ENCODE results near the gene RBM22.

Gene RBM22

GRCh38 chr5:150676578-150676977 is 24.3 kb downstream of the RBM22 start:
- no peaks in the 10 kb centered on the region for H3F3A ChIP-seq (ENCODE audit: insufficient read depth, low read length)
- H3K9me3 ChIP-seq (replicated peaks; ENCODE audit: insufficient read depth, low read length), result no peaks in the 10 kb centered on the region
- no peak overlapping the region for H3K4me3 ChIP-seq (ENCODE audit: low read length)
- H3K27me3 ChIP-seq (replicated peaks; ENCODE audit: insufficient read depth, low read length), result no peaks in the 10 kb centered on the region
- no peaks in the 10 kb centered on the region for H3K36me3 ChIP-seq (replicated peaks; ENCODE audit: insufficient read depth, low read length)
- H4K20me1 ChIP-seq (ENCODE audit: insufficient read depth, low read length), result no peaks in the 10 kb centered on the region
- no peak overlapping the region for H3K4me2 ChIP-seq (ENCODE audit: low read depth, low read length)
- DNase-seq, result no peak
- H2AFZ ChIP-seq (ENCODE audit: low read length), result no peak overlapping the region
- no peak overlapping the region for H3K9ac ChIP-seq (ENCODE audit: low read length)
- H3K79me2 ChIP-seq (ENCODE audit: low read length), result no peaks in the 10 kb centered on the region
- no peak overlapping the region for H3K27ac ChIP-seq (ENCODE audit: low read length)
- H3K9me2 ChIP-seq (replicated peaks; ENCODE audit: insufficient read depth, low read length), result no peaks in the 10 kb centered on the region
- no peak for TF ChIP-seq CTCF (IDR thresholded peaks at IDR 0.05; ENCODE audit: low read length)
- TF ChIP-seq EZH2phosphoT487 (IDR thresholded peaks at IDR 0.05; ENCODE audit: low read length), result no peak
- no peak for TF ChIP-seq EZH2 (optimal IDR thresholded peaks at IDR 0.05; ENCODE audit: low read depth, low read length)
- no peaks in the 10 kb centered on the region for H3K4me1 ChIP-seq (ENCODE audit: low read length)

- Histone ChIP-seq H3K9ac (ENCODE audit: low read length) (no peak overlapping the region), H3K79me2 (ENCODE audit: low read length) (no peaks in the 10 kb centered on the region), H3K4me3 (ENCODE audit: low read length) (no peak overlapping the region), H3K9me3 (replicated peaks; ENCODE audit: insufficient read depth, low read length) (no peaks in the 10 kb centered on the region), H4K20me1 (ENCODE audit: insufficient read depth, low read length) (no peaks in the 10 kb centered on the region), H3K27ac (ENCODE audit: low read length) (no peak overlapping the region), H3F3A (ENCODE audit: insufficient read depth, low read length) (no peaks in the 10 kb centered on the region), H3K36me3 (replicated peaks; ENCODE audit: insufficient read depth, low read length) (no peaks in the 10 kb centered on the region), H2AFZ (ENCODE audit: low read length) (no peak overlapping the region), H3K9me2 (replicated peaks; ENCODE audit: insufficient read depth, low read length) (no peaks in the 10 kb centered on the region), H3K4me2 (ENCODE audit: low read depth, low read length) (no peak overlapping the region), H3K4me1 (ENCODE audit: low read length) (no peaks in the 10 kb centered on the region), H3K27me3 (replicated peaks; ENCODE audit: insufficient read depth, low read length) (peaks cover 10% of the 10 kb centered on the region; the same call in 1 of the 2 replicates)
- DNase-seq, result no peak
- TF ChIP-seq CTCF (IDR thresholded peaks at IDR 0.05; ENCODE audit: low read length) (no peak), EZH2 (optimal IDR thresholded peaks at IDR 0.05; ENCODE audit: low read depth, low read length) (no peak), EZH2phosphoT487 (IDR thresholded peaks at IDR 0.05; ENCODE audit: low read length) (no peak)
These were observed 25.8 kb downstream of the RBM22 start for GRCh38 chr5:150675069-150675468.

- H2AFZ ChIP-seq (ENCODE audit: low read length), result no peak overlapping the region
- H3K27me3 ChIP-seq (replicated peaks; ENCODE audit: insufficient read depth, low read length), result peaks cover 10% of the 10 kb centered on the region; the same call in 1 of the 2 replicates
- no peak overlapping the region for H3K4me3 ChIP-seq (ENCODE audit: low read length)
- TF ChIP-seq EZH2phosphoT487 (IDR thresholded peaks at IDR 0.05; ENCODE audit: low read length) (no peak), CTCF (IDR thresholded peaks at IDR 0.05; ENCODE audit: low read length) (no peak), EZH2 (optimal IDR thresholded peaks at IDR 0.05; ENCODE audit: low read depth, low read length) (no peak)
- H3F3A ChIP-seq (ENCODE audit: insufficient read depth, low read length), result no peaks in the 10 kb centered on the region
- H4K20me1 ChIP-seq (ENCODE audit: insufficient read depth, low read length), result no peaks in the 10 kb centered on the region
- H3K36me3 ChIP-seq (replicated peaks; ENCODE audit: insufficient read depth, low read length), result no peaks in the 10 kb centered on the region
- no peaks in the 10 kb centered on the region for H3K9me2 ChIP-seq (replicated peaks; ENCODE audit: insufficient read depth, low read length)
- no peak for DNase-seq
- no peaks in the 10 kb centered on the region for H3K9me3 ChIP-seq (replicated peaks; ENCODE audit: insufficient read depth, low read length)
- no peak overlapping the region for H3K27ac ChIP-seq (ENCODE audit: low read length)
- no peak overlapping the region for H3K9ac ChIP-seq (ENCODE audit: low read length)
- H3K4me2 ChIP-seq (ENCODE audit: low read depth, low read length), result no peak overlapping the region
- no peaks in the 10 kb centered on the region for H3K4me1 ChIP-seq (ENCODE audit: low read length)
- H3K79me2 ChIP-seq (ENCODE audit: low read length), result no peaks in the 10 kb centered on the region
These were observed 26.5 kb downstream of the RBM22 start for GRCh38 chr5:150674341-150674821.

Measured in MM.1S (cell line).